SK-N-DZ (cell line): Measurements from ENCODE around the gene EXOC7.
"Not testable (repeated sequence)": the region's sequence is repeated elsewhere in the genome, so short reads cannot be mapped to it uniquely, and the experiment has no call there.

Experiments
- DNase-seq: peaks from one replicate; pipeline ENCODE4 v3.0.0-alpha.2; 2015; ENCODE audit warnings: low spot score

The EXOC7 gene

GRCh38 chr17:76074390-76075363 lies 28.9 kb downstream of the EXOC7 start, which contains the start of gene GALR2:
Gene GALR2, plus strand, starts transcription at chr17:76074781. Its CDS starts 103 bp downstream, at chr17:76074884.
- no peak for DNase-seq

GRCh38 chr17:76072148-76072858 lies 31.3 kb downstream of the EXOC7 start, which contains the start of gene SRP68:
Gene SRP68, minus strand, starts transcription at chr17:76072517. Its CDS starts 26 bp downstream, at chr17:76072491.
- DNase-seq: peak; percentile 96

GRCh38 chr17:76071531-76072147 lies 31.9 kb downstream of the EXOC7 start:
- DNase-seq: no peak

GRCh38 chr17:76065775-76066174 lies 37.8 kb downstream of the EXOC7 start:
- no peak for DNase-seq

- DNase-seq: no peak
These were observed 39.6 kb downstream of the EXOC7 start for GRCh38 chr17:76063875-76064546.

GRCh38 chr17:76058264-76058663 lies 45.3 kb downstream of the EXOC7 start:
- DNase-seq: not testable (repeated sequence)

- no peak for DNase-seq
These were observed 46.7 kb downstream of the EXOC7 start for GRCh38 chr17:76056882-76057281.

- DNase-seq: no peak
These were observed 49.5 kb downstream of the EXOC7 start for GRCh38 chr17:76054112-76054476.

GRCh38 chr17:76053246-76054111 lies 50.1 kb downstream of the EXOC7 start:
- no peak for DNase-seq

GRCh38 chr17:76051561-76051960 lies 52.0 kb downstream of the EXOC7 start:
- no peak for DNase-seq

GRCh38 chr17:76050538-76051467 lies 52.8 kb downstream of the EXOC7 start:
- DNase-seq: no peak

GRCh38 chr17:76049836-76050537 lies 53.6 kb downstream of the EXOC7 start:
- DNase-seq: no peak

- no peak for DNase-seq
These were observed 54.3 kb downstream of the EXOC7 start for GRCh38 chr17:76049239-76049638.

GRCh38 chr17:76048711-76049110 lies 54.9 kb downstream of the EXOC7 start:
- DNase-seq: no peak

- peak; percentile 93 for DNase-seq
These were observed 55.5 kb downstream of the EXOC7 start for GRCh38 chr17:76048025-76048605.

- no peak for DNase-seq
These were observed 57.5 kb downstream of the EXOC7 start for GRCh38 chr17:76046064-76046463.

- DNase-seq: not testable (repeated sequence)
These were observed 59.0 kb downstream of the EXOC7 start for GRCh38 chr17:76044475-76045007.

- DNase-seq: not testable (repeated sequence)
These were observed 60.7 kb downstream of the EXOC7 start for GRCh38 chr17:76042868-76043267.
